Right lobe of liver (tissue), 4 donors: ENCODE data around the gene WFDC9.

Experiments
- CTCF ChIP-seq, 4 donors: fragments of 200-600 bp in 3 of 4; fragments of 450-650 bp in 1 of 4; IDR thresholded peaks; one replicate each; pipeline versions ENCODE4 v1.5.1 to v1.8.0; 2016 to 2022; ENCODE audit warnings: antibody characterized with exemption in 4 of 4, mild to moderate bottlenecking in 2 of 4
- POLR2A ChIP-seq: fragments of 450-650 bp; IDR thresholded peaks from one replicate; pipeline ENCODE4 v1.6.1; 2017; ENCODE audit warnings: antibody characterized with exemption, mild to moderate bottlenecking
- donor health status: DM: no; HTN: no; CAD: no.
- donor health status: DM: no; HTN: no; CAD: no.
- donor health status: DM: no; HTN: yes; CAD: no.

DNA sequence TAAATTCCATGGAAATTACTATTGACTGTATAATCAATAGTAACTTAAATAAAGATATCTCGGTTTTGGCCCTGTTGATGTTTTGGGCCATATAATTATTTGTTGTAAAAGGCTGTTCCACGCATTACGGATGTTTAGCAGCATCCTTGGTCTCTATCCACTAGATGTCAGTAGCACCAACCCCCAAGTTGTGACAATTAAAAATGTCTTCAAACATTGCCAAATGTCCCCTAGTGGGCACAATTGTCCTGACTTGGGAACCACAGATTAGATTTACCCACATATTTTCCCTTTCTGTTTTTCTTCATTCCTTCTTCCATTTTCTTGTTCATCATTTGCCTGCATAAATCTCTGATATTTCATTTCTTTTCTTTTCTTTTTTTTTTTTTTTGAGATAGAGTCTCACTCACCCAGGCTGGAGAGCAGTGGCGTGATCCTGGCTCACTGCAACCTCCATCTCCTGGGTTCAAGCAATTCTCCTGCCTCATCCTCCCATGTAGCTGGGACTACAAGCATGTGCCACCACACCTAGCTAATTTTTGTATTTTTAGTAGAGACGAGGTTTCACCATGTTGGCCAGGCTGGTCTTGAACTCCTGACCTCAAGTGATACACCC, 38.4 kb downstream of the WFDC9 start:
- TF ChIP-seq CTCF (IDR thresholded peaks at IDR 0.05) = peak; percentile 67 to 79 (median 72)
- no peak for TF ChIP-seq POLR2A
